Gastrocnemius medialis (tissue), 4 donors: ENCODE results near the gene THEM5. TPM values are rescaled to one million over a fixed set of nuclear protein-coding genes. Genes with fewer than 3 reads are reported as not detected.
A peak's percentile ranks its signal among the peaks of the same experiment; 100 is the strongest.

ENCODE experiments used
- ATAC-seq, 2 donors: fragments of 150-250 bp; one replicate each; pipeline ENCODE4 v1.9.1; 2016
- DNase-seq, 2 donors: peaks; one replicate each; pipeline ENCODE4 v3.0.0-alpha.2; 2019
- H3K27ac ChIP-seq, 4 donors: fragments of 200-600 bp; sonication (generic); 1 replicate in 1 of 4; 2 replicates in 3 of 4; pipeline ENCODE4 v1.5.1; 2016 to 2018; ENCODE audit warnings: mild to moderate bottlenecking in 2 of 4, moderate library complexity in 1 of 4
- H3K27me3 ChIP-seq, 3 donors: fragments of 200-600 bp; sonication (generic) in 2 of 3; 1 replicate in 1 of 3; 2 replicates in 2 of 3; pipeline versions ENCODE4 v1.5.1 to v1.6.0; 2016 to 2019; ENCODE audit warnings: mild to moderate bottlenecking in 1 of 3, moderate library complexity in 1 of 3
- H3K36me3 ChIP-seq, 2 donors: fragments of 200-600 bp; sonication (generic) in 1 of 2; one replicate each; pipeline ENCODE4 v1.5.1; 2017 to 2018
- H3K4me1 ChIP-seq, 2 donors: fragments of 200-600 bp; sonication (generic) in 1 of 2; one replicate each; pipeline ENCODE4 v1.5.1; 2016 to 2017; ENCODE audit warnings: mild to moderate bottlenecking in 2 of 2
- H3K4me3 ChIP-seq, 4 donors: fragments of 200-600 bp; sonication (generic) in 3 of 4; 1 replicate in 1 of 4; 2 replicates in 3 of 4; pipeline ENCODE4 v1.5.1; 2016 to 2019; ENCODE audit warnings: mild to moderate bottlenecking in 2 of 4
- H3K9me3 ChIP-seq, 3 donors: fragments of 200-600 bp; sonication (generic) in 2 of 3; 1 replicate in 1 of 3; 2 replicates in 2 of 3; pipeline ENCODE4 v1.5.1; 2016 to 2019
- POLR2A ChIP-seq, 2 donors: fragments of 450-650 bp; IDR thresholded peaks; one replicate each; pipeline ENCODE4 v1.6.1; 2017; ENCODE audit warnings: antibody characterized with exemption in 2 of 2, mild to moderate bottlenecking in 2 of 2, moderate library complexity in 2 of 2
- in situ Hi-C, 4 donors: fragments of 200-750 bp; cut with MboI; loops; one replicate each; pipeline versions ENCODE4 v1.15.0 to v1.8.0; 2017; ENCODE audit warnings: low sequenced_read_pairs in 4 of 4
- intact Hi-C: fragments of 100-400 bp; cut with DNase I; formaldehyde crosslinking; loops from one replicate; pipeline ENCODE4 v1.15.1; 2023; ENCODE audit warnings: low total_unique reads
- total RNA-seq, 4 donors: library from RNA; depleted of rRNA; stranded (reverse); fragments of >200 nt; gene quantifications; one replicate each; pipeline versions ENCODE4 v1.1.0 to v1.2.3, GENCODE V29; 2016
- TF ChIP-seq, protein P1 (sequence below), 5 experiments: fragments of 450-650 bp in 3 of 5; fragments of 200-600 bp in 2 of 5; sonication (generic) in 2 of 5; IDR thresholded peaks in 4 of 5; conservative IDR thresholded peaks in 1 of 5; 1 replicate in 4 of 5; 2 replicates in 1 of 5; pipeline ENCODE4 v1.5.1; 2016 to 2019; ENCODE audit warnings: antibody characterized with exemption in 5 of 5, mild to moderate bottlenecking in 3 of 5, moderate library complexity in 3 of 5

THEM5 gene
- total RNA-seq, 4 donors from 2014 or later = not detected

DNA sequence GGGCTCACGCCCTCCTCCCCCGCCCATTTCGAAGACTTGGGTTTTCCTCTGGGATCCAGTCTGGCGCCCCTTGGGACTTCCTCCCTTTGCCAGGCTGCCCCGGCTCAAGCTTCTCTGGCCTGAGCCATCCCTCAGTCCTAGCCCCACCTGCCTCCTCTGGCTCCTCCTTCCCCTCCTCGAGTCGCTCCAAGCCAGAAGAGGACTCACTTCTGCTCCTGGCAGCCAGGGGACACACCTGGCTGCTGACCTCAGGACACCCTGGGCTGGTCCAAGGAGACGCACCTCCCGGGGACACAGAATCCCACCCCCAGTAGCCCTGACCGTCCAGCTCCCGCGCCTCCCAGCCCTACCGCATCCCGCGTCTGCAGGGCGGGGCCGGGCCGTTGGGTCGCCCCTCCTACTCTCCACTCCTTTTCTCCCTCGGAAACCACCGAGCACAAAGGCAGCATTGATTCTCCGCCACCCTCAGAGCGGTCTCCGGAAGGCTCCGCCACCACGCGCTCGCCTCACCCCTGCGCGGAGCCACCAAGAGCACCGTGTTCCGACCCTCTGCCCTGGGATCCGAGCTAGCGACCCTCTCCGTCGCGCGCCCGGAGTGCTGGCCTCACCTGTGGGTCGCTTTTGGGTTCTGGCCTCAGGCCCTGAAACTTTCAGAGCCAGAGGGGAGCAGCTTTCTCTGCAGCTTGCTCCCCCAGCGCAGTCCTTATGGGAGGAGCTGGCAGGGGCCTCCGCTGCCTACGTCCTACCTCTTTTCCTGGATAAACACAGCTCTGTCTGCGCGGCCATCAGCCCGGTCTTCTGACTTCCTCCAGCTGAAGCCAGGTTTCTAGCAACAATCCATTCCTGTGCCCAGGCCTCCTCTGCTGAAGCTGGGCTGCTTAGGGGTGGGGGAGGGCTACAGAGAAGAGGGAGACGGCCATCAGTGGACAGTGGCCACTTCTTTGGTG lies 13.8 kb downstream of the THEM5 start, which contains the start of gene C2CD4D:
Gene C2CD4D, minus strand, starts transcription at position 364 of the 947 bp plus-strand sequence. CDS start 831 bp downstream, outside the sequence.
- Histone ChIP-seq H3K4me3 (peak within 1 kb of the TSS in 3 of 4 donors; percentile 43 to 56 (median 43)), H3K4me1 (peaks cover 7 to 10% of the 10 kb centered on the region in 2 donors), H3K36me3 (no peaks in the 10 kb centered on the region), H3K9me3 (no peaks in the 10 kb centered on the region), H3K27me3 (peaks cover 21 to 30% (median 26%) of the 10 kb centered on the region in 3 donors), H3K27ac (no peak within 1 kb of the TSS)
- DNase-seq = peak in 1 of 2 donors; percentile 6
- TF ChIP-seq, protein P1, sequence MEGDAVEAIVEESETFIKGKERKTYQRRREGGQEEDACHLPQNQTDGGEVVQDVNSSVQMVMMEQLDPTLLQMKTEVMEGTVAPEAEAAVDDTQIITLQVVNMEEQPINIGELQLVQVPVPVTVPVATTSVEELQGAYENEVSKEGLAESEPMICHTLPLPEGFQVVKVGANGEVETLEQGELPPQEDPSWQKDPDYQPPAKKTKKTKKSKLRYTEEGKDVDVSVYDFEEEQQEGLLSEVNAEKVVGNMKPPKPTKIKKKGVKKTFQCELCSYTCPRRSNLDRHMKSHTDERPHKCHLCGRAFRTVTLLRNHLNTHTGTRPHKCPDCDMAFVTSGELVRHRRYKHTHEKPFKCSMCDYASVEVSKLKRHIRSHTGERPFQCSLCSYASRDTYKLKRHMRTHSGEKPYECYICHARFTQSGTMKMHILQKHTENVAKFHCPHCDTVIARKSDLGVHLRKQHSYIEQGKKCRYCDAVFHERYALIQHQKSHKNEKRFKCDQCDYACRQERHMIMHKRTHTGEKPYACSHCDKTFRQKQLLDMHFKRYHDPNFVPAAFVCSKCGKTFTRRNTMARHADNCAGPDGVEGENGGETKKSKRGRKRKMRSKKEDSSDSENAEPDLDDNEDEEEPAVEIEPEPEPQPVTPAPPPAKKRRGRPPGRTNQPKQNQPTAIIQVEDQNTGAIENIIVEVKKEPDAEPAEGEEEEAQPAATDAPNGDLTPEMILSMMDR (IDR thresholded peaks at IDR 0.05 in 4 of 5, conservative IDR thresholded peaks at IDR 0.05 in 1 of 5) = no peak
- no peak for TF ChIP-seq POLR2A (IDR thresholded peaks at IDR 0.05)
- intact Hi-C loops = loop anchor here (5.0 to 10.0 kb wide), 2 partner anchors 117 to 1795 kb away; partner anchors contain the start of genes CHTOP and RIIAD1
- ATAC-seq = no peak
- in situ Hi-C loops = loop anchor here (10.0 to 25.0 kb wide), 4 partner anchors 75 to 252 kb away; partner anchors contain the start of genes MRPL9 (in 1 of the 4) and SNX27 (in 1 of the 4)

DNA sequence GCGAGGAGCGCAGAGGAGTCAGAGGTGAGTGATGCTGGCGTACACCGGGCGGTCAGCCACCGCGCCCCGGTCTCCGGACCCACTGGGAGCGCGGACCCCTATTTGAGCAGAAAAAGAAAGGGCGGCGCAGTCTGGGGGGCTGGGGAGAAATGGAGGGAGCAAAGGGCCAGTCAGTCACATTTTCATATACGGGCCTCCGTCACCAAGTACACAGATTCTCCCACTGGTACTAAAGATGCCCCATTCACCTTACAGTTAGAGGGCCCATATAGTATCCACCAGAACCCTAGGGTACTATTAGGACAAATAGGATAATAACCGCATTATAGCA lies 14.5 kb downstream of the THEM5 start:
- TF ChIP-seq, protein P1 (IDR thresholded peaks at IDR 0.05 in 4 of 5, conservative IDR thresholded peaks at IDR 0.05 in 1 of 5) = no peak
- no peak for TF ChIP-seq POLR2A (IDR thresholded peaks at IDR 0.05)
- ATAC-seq (no peak), DNase-seq (no peak)
- peaks cover 21 to 30% (median 26%) of the 10 kb centered on the region in 3 donors for H3K27me3 ChIP-seq
- peak overlapping the region in 3 of 4 donors; percentile 43 to 56 (median 43) for H3K4me3 ChIP-seq
- no peaks in the 10 kb centered on the region for H3K36me3 ChIP-seq
- H3K4me1 ChIP-seq = peaks cover 7 to 10% of the 10 kb centered on the region in 2 donors
- intact Hi-C loops (loop anchor here (5.0 to 10.0 kb wide), 2 partner anchors 117 to 1796 kb away; partner anchors contain the start of genes CHTOP and RIIAD1), in situ Hi-C loops (loop anchor here (10.0 to 25.0 kb wide), 3 partner anchors 227 to 252 kb away; partner anchors contain the start of gene SNX27 (in 1 of the 4))
- no peak overlapping the region for H3K27ac ChIP-seq
- H3K9me3 ChIP-seq = no peaks in the 10 kb centered on the region

DNA sequence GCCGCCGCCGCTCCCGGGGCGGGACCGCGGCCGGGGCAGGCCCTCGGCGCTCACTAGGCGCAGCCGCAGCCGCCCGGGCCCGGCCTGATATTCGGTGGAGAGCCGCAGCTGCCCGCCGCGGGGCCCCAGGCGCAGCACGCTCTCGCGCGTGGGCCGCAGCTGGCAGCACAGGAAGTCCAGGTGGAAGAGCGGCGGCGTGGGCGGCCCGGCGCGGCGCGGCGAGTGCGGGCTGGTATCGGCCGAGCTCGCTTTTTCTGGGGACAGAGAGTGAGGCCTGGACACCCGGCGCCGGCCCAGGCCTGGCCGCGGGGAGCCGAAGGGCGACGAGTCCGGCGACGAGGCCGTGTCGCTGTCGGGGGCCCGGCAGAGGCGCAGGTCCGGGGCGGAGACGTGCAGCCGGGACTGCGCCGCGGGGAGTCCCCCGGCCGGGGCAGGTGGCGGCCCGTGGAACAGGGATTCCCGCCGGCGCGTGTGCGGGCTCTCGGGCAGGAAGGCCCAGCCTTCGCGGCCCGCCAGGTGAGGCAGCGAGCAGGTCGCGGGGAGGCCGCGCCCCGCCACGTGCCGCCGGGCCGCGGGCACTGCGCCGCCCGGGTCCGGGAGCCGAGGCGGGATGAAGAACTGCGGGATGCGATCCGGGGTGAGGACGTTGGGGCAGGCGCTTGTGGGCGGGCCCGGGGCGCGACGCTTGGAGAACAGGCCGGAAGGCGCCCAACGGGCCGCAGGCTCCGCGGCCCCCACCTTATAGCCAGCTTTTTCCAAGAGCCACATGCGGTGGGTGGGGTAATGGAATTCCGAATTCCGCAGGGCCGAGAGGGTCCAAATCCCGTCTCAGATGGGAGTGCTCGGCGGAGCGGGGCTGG lies 15.1 kb downstream of the THEM5 start:
- H3K9me3 ChIP-seq = no peaks in the 10 kb centered on the region
- DNase-seq (no peak), ATAC-seq (no peak)
- peaks cover 21 to 30% (median 26%) of the 10 kb centered on the region in 3 donors for H3K27me3 ChIP-seq
- H3K36me3 ChIP-seq = no peaks in the 10 kb centered on the region
- TF ChIP-seq, protein P1 (IDR thresholded peaks at IDR 0.05 in 4 of 5, conservative IDR thresholded peaks at IDR 0.05 in 1 of 5) = no peak
- TF ChIP-seq POLR2A (IDR thresholded peaks at IDR 0.05) = no peak
- peak overlapping the region; percentile 15 to 56 (median 43) for H3K4me3 ChIP-seq
- H3K4me1 ChIP-seq = peaks cover 12 to 13% of the 10 kb centered on the region in 2 donors
- in situ Hi-C loops (loop anchor here (10.0 to 25.0 kb wide), 3 partner anchors 226 to 251 kb away; partner anchors contain the start of gene SNX27 (in 1 of the 4)), intact Hi-C loops (loop anchor here (5.0 to 10.0 kb wide), 2 partner anchors 116 to 1796 kb away; partner anchors contain the start of genes CHTOP and RIIAD1)
- H3K27ac ChIP-seq = no peak overlapping the region

DNA sequence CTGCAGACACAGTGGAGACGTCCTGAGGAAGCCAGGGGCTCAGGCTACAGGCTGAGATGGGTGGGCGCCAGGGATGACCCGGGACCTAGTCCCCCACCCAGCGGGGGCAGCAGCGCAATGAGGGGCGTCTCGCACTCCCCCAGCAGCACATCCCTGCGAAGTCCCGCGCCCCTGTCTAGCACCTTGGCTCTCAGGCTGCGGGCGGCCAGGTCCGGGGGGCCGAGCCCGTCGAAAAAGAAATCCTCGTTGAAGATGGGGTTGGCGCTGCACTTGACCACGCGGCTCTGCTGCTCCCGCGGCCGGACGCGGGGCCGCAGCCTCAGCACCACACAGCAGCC lies 15.7 kb downstream of the THEM5 start:
- in situ Hi-C loops = loop anchor here (10.0 to 25.0 kb wide), 3 partner anchors 226 to 251 kb away; partner anchors contain the start of gene SNX27 (in 1 of the 4)

More for the DNA sequence above, 15.7 kb downstream of the THEM5 start:
- no peaks in the 10 kb centered on the region for H3K36me3 ChIP-seq
- DNase-seq (no peak), ATAC-seq (no peak)
- intact Hi-C loops = loop anchor here (2.0 to 10.0 kb wide), 4 partner anchors 103 to 1797 kb away; partner anchors contain the start of genes CHTOP and RIIAD1
- H3K27me3 ChIP-seq = peaks cover 21 to 30% (median 26%) of the 10 kb centered on the region in 3 donors
- no peak for TF ChIP-seq POLR2A (IDR thresholded peaks at IDR 0.05)
- TF ChIP-seq, protein P1 (IDR thresholded peaks at IDR 0.05 in 4 of 5, conservative IDR thresholded peaks at IDR 0.05 in 1 of 5) = no peak
- no peaks in the 10 kb centered on the region for H3K9me3 ChIP-seq
- no peak overlapping the region for H3K27ac ChIP-seq
- H3K4me3 ChIP-seq = peak overlapping the region; percentile 4 to 56 (median 43)
- H3K4me1 ChIP-seq = peaks cover 18 to 19% of the 10 kb centered on the region in 2 donors
